K562 (cell line): ENCODE measurements around the gene PPP1R15B. TPM values are rescaled to one million over a fixed set of nuclear protein-coding genes. Genes with fewer than 3 reads are reported as not detected.

Experiments used
- ATAC-seq: fragments of 200-7000 bp; cut with Tn5 transposase; 3 replicates; pipeline ENCODE4 v1.9.1; 2020; ENCODE audit warnings: moderate library complexity
- BruUV-seq: library from RNA; stranded (reverse); fragments of 400-500 nt; replicated peaks from 2 replicates; lab custom pipeline; 2021; lab: Mats Ljungman, UMichigan
- CTCF ChIA-PET: fragments of 300-600 bp; formaldehyde crosslinking; extraction: SDS; loops from one replicate; lab custom pipeline; 2021; ENCODE audit warnings: low intra/inter-chr PET ratio; lab: Yijun Ruan, JAX
- POLR2A ChIA-PET: fragments of 300-600, 350-650 bp; sonication (Branson Sonifier 250); formaldehyde crosslinking; extraction: SDS; loops from one replicate; lab custom pipeline; 2021; ENCODE audit warnings: antibody characterized with exemption, inconsistent platforms; lab: Yijun Ruan, JAX
- DNase-seq, 4 experiments: peaks; one replicate each; pipeline versions ENCODE4 v3.0.0 to v3.0.0-alpha.2; 2011 to 2018; ENCODE audit warnings: low spot score in 3 of 4, mixed read lengths in 3 of 4; ENCODE audit errors: extremely low read depth in 1 of 4
- FAIRE-seq: peaks from 2 replicates; lab custom pipeline; 2011; peaks lifted over from hg19 to GRCh38; lab: Jason Lieb, UNC
- H2AFZ ChIP-seq: 2 replicates; pipeline ENCODE4 v1.6.0; 2011; ENCODE audit warnings: low read depth, low read length, control low read depth, inconsistent platforms
- H3K27ac ChIP-seq: fragments of 200-600 bp; 3 replicates; pipeline ENCODE4 v1.8.0; 2011; ENCODE audit warnings: low read depth, mild to moderate bottlenecking, control low read depth, inconsistent platforms, low read length, moderate library complexity, mixed read lengths; ENCODE audit errors: extremely low read depth
- H3K27me3 ChIP-seq, 2 experiments: fragments of 300-600 bp in 1 of 2; 2 replicates in 1 of 2; 3 replicates in 1 of 2; pipeline versions ENCODE4 v1.6.0 to v1.8.0; 2011; ENCODE audit warnings: inconsistent platforms in 2 of 2, low read length in 2 of 2, mild to moderate bottlenecking in 1 of 2, mixed read lengths in 1 of 2, moderate library complexity in 1 of 2; ENCODE audit not compliant: control insufficient read depth in 2 of 2, insufficient read depth in 2 of 2
- H3K36me3 ChIP-seq: fragments of 300-600 bp; 3 replicates; pipeline ENCODE4 v1.8.0; 2011; ENCODE audit warnings: mild to moderate bottlenecking, low read length, inconsistent platforms; ENCODE audit not compliant: control insufficient read depth, insufficient read depth
- H3K4me1 ChIP-seq, 2 experiments: fragments of 200-600 bp in 1 of 2; replicated peaks in 1 of 2; 2 replicates in 1 of 2; 3 replicates in 1 of 2; pipeline versions ENCODE4 v1.5.1 to v1.8.0; 2011; ENCODE audit warnings: inconsistent platforms in 2 of 2, low read length in 2 of 2, mild to moderate bottlenecking in 1 of 2, mixed read lengths in 1 of 2, moderate library complexity in 1 of 2; ENCODE audit not compliant: control insufficient read depth in 2 of 2, insufficient read depth in 2 of 2
- H3K4me2 ChIP-seq: 2 replicates; pipeline ENCODE4 v1.6.1; 2011; ENCODE audit warnings: low read length, control low read depth, inconsistent platforms, mixed read lengths; ENCODE audit not compliant: insufficient read depth
- H3K4me3 ChIP-seq: fragments of 200-600 bp; sonication (generic), shearing (Covaris generic); 2 replicates; pipeline ENCODE4 v1.5.1; 2016; ENCODE audit warnings: control low read depth, inconsistent platforms
- H3K79me2 ChIP-seq: fragments of 200-600 bp; 3 replicates; pipeline ENCODE4 v1.8.0; 2011; ENCODE audit warnings: low read length, inconsistent platforms; ENCODE audit not compliant: control insufficient read depth, insufficient read depth
- H3K9ac ChIP-seq, 2 experiments: 2 replicates each; pipeline versions ENCODE4 v1.6.0 to v1.6.1; 2011; ENCODE audit warnings: low read depth in 2 of 2, low read length in 2 of 2, control low read depth in 1 of 2, inconsistent platforms in 1 of 2, mild to moderate bottlenecking in 1 of 2, mixed read lengths in 1 of 2; ENCODE audit not compliant: insufficient read depth in 1 of 2
- H3K9me1 ChIP-seq: one replicate; pipeline ENCODE4 v1.6.0; 2011; ENCODE audit warnings: inconsistent platforms, mild to moderate bottlenecking, low read length, moderate library complexity; ENCODE audit not compliant: control insufficient read depth, insufficient read depth
- H3K9me3 ChIP-seq: replicated peaks from 2 replicates; pipeline ENCODE4 v1.5.1; 2011; ENCODE audit warnings: low read depth, low read length, inconsistent platforms; ENCODE audit not compliant: control insufficient read depth, insufficient read depth
- H4K20me1 ChIP-seq: replicated peaks from 2 replicates; pipeline ENCODE4 v1.6.1; 2011; ENCODE audit warnings: low read length, inconsistent platforms, mixed read lengths; ENCODE audit not compliant: control insufficient read depth, insufficient read depth
- CEBPB ChIP-seq: fragments of 450-650 bp; IDR thresholded peaks from 2 replicates; pipeline ENCODE4 v1.6.1; 2016; ENCODE audit warnings: missing genetic modification characterization, missing compliant biosample characterization
- CEBPG ChIP-seq, 3 experiments: fragments of 200-800 bp in 1 of 3; sonication (Bioruptor generic) in 1 of 3; sonication (generic) in 1 of 3; formaldehyde crosslinking in 1 of 3; IDR thresholded peaks in 2 of 3; conservative IDR thresholded peaks in 1 of 3; 2 replicates each; pipeline versions ENCODE4 v1.6.1 to v1.8.0; 2016 to 2022; ENCODE audit warnings: missing compliant biosample characterization in 2 of 3, missing genetic modification characterization in 2 of 3, mild to moderate bottlenecking in 1 of 3, missing genetic modification reagents in 1 of 3
- MIER1 ChIP-seq: fragments of 450-650 bp; IDR thresholded peaks from 2 replicates; pipeline ENCODE4 v1.6.1; 2016; ENCODE audit warnings: antibody characterized with exemption, mild to moderate bottlenecking, low read depth
- POLR2B ChIP-seq: fragments of 450-650 bp; IDR thresholded peaks from 2 replicates; pipeline ENCODE4 v1.6.1; 2018; ENCODE audit warnings: low read depth; ENCODE audit not compliant: partially characterized antibody
- ZNF143 ChIP-seq: sonication (generic); formaldehyde crosslinking; IDR thresholded peaks from 2 replicates; pipeline ENCODE4 v1.9.0; 2022; ENCODE audit warnings: mild to moderate bottlenecking, missing genetic modification reagents
- ZNF232 ChIP-seq: sonication (generic); formaldehyde crosslinking; IDR thresholded peaks from 2 replicates; pipeline ENCODE4 v1.8.0; 2022; ENCODE audit warnings: mild to moderate bottlenecking, missing genetic modification reagents
- ZNF780A ChIP-seq: fragments of 250-450 bp; sonication (Bioruptor Pico); IDR thresholded peaks from 2 replicates; pipeline ENCODE4 v1.5.0; 2021; ENCODE audit warnings: mild to moderate bottlenecking
- WGBS: fragments of 100-300 bp; shearing (Covaris generic); methylation state at CpG from one replicate; pipeline ENCODE4 v1.1.6; 2016; ENCODE audit warnings: low coverage, mixed read lengths; ENCODE audit not compliant: insufficient coverage; ENCODE audit errors: missing lambda C conversion rate; 5-methylcytosine and 5-hydroxymethylcytosine counted together
- in situ Hi-C: fragments of 300-500 bp; cut with MboI; formaldehyde crosslinking; loops from 4 replicates; pipeline ENCODE4 v1.15.0; 2018; ENCODE audit warnings: inconsistent platforms, mixed read lengths
- intact Hi-C: fragments of 100-400 bp; cut with micrococcal nuclease; formaldehyde crosslinking; loops from 2 replicates; pipeline ENCODE4 v1.14.2; 2022
- polyA plus RNA-seq, 8 experiments: library from polyadenylated mRNA; depleted of rRNA in 4 of 8; stranded (reverse) in 5 of 8; unstranded in 3 of 8; fragments of >200 nt; fragmentation: Nextera tagmentation in 2 of 8; fragmentation: Illumina TruSeq in 1 of 8; extraction: Ambion mirVana in 2 of 8; extraction: Trizol in 1 of 8; gene quantifications; 2 replicates each; pipeline versions ENCODE4 v1.2.1 to v1.2.3, GENCODE V29; 2011 to 2014; ENCODE audit warnings: inconsistent platforms in 1 of 8, missing spikeins in 1 of 8
- total RNA-seq, 7 experiments: library from RNA; depleted of rRNA in 6 of 7; stranded (reverse); fragments of >200 nt in 6 of 7; fragmentation: Illumina TruSeq in 2 of 7; extraction: Trizol in 2 of 7; gene quantifications; 2 replicates each; pipeline versions ENCODE4 v1.2.1 to v1.2.3, GENCODE V29; 2011 to 2021; ENCODE audit warnings: low replicate concordance in 1 of 7
- TF ChIP-seq, protein P1 (sequence below), 2 experiments: fragments of 450-650 bp in 1 of 2; sonication (generic) in 1 of 2; formaldehyde crosslinking in 1 of 2; IDR thresholded peaks; 2 replicates each; pipeline versions ENCODE4 v1.7.1 to v1.9.0; 2016 to 2022; ENCODE audit warnings: inconsistent platforms in 1 of 2, mild to moderate bottlenecking in 1 of 2, missing genetic modification reagents in 1 of 2
- TF ChIP-seq, protein P2 (sequence below): fragments of 450-650 bp; IDR thresholded peaks from 2 replicates; pipeline ENCODE4 v1.7.0; 2016; ENCODE audit warnings: borderline replicate concordance

The PPP1R15B gene
- total and polyA plus RNA-seq, 9 of the 15 experiments (the other 6 are each of a cell fraction or from before 2014, with no cell fraction given), result 17.0 to 48.1 (median 30.8) TPM

GRCh38 chr1:204426971-204427701 is 15.5 kb upstream of the PPP1R15B start:
- ATAC-seq, result no peak
- TF ChIP-seq ZNF780A (CRISPR knock-in tag), result no peak
- TF ChIP-seq, protein P1, sequence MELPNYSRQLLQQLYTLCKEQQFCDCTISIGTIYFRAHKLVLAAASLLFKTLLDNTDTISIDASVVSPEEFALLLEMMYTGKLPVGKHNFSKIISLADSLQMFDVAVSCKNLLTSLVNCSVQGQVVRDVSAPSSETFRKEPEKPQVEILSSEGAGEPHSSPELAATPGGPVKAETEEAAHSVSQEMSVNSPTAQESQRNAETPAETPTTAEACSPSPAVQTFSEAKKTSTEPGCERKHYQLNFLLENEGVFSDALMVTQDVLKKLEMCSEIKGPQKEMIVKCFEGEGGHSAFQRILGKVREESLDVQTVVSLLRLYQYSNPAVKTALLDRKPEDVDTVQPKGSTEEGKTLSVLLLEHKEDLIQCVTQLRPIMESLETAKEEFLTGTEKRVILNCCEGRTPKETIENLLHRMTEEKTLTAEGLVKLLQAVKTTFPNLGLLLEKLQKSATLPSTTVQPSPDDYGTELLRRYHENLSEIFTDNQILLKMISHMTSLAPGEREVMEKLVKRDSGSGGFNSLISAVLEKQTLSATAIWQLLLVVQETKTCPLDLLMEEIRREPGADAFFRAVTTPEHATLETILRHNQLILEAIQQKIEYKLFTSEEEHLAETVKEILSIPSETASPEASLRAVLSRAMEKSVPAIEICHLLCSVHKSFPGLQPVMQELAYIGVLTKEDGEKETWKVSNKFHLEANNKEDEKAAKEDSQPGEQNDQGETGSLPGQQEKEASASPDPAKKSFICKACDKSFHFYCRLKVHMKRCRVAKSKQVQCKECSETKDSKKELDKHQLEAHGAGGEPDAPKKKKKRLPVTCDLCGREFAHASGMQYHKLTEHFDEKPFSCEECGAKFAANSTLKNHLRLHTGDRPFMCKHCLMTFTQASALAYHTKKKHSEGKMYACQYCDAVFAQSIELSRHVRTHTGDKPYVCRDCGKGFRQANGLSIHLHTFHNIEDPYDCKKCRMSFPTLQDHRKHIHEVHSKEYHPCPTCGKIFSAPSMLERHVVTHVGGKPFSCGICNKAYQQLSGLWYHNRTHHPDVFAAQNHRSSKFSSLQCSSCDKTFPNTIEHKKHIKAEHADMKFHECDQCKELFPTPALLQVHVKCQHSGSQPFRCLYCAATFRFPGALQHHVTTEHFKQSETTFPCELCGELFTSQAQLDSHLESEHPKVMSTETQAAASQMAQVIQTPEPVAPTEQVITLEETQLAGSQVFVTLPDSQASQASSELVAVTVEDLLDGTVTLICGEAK (IDR thresholded peaks at IDR 0.05), result no peak
- TF ChIP-seq, protein P1 (CRISPR knock-in tag; IDR thresholded peaks at IDR 0.05), result no peak
- no peak for TF ChIP-seq MIER1
- no peak for TF ChIP-seq POLR2B
- TF ChIP-seq CEBPG (CRISPR knock-in tag; IDR thresholded peaks at IDR 0.05), result no peak
- 0 out of 4 replicates have a peak, but pooled peaks of 1 of the 2 experiments have one; percentile 6 for TF ChIP-seq CEBPG (tag; conservative IDR thresholded peaks at IDR 0.05 in 1 of 2, IDR thresholded peaks at IDR 0.05 in 1 of 2)
- TF ChIP-seq, protein P2, sequence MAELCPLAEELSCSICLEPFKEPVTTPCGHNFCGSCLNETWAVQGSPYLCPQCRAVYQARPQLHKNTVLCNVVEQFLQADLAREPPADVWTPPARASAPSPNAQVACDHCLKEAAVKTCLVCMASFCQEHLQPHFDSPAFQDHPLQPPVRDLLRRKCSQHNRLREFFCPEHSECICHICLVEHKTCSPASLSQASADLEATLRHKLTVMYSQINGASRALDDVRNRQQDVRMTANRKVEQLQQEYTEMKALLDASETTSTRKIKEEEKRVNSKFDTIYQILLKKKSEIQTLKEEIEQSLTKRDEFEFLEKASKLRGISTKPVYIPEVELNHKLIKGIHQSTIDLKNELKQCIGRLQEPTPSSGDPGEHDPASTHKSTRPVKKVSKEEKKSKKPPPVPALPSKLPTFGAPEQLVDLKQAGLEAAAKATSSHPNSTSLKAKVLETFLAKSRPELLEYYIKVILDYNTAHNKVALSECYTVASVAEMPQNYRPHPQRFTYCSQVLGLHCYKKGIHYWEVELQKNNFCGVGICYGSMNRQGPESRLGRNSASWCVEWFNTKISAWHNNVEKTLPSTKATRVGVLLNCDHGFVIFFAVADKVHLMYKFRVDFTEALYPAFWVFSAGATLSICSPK, result no peak
- TF ChIP-seq CEBPB (tag), result 0 out of 2 replicates have a peak, but pooled peaks have one; percentile 24
- TF ChIP-seq ZNF143 (CRISPR knock-in tag), result no peak
- no peak for TF ChIP-seq ZNF232 (CRISPR knock-in tag)
- BruUV-seq, result no TSS peak

More at GRCh38 chr1:204426971-204427701, 15.5 kb upstream of the PPP1R15B start:
- DNase-seq (no peak), FAIRE-seq (no peak)
- H3K9ac ChIP-seq, result no peak overlapping the region
- no peak overlapping the region for H3K27ac ChIP-seq
- ChIA-PET CTCF (interaction anchor here (0.7 to 1.0 kb wide), 2 partner anchors 103 to 380 kb away, joined by 3 to 4 read pairs; no protein-coding TSS in a partner anchor), POLR2A (interaction anchor here (0.6 to 2.6 kb wide), 4 partner anchors 14 to 89 kb away, joined by 3 to 6 read pairs (median 4); partner anchors contain the start of gene MDM4)
- H3K27me3 ChIP-seq, result peaks cover 2 to 29% of the 10 kb centered on the region in 2 experiments; a peak in 2 of 5 replicates
- peaks cover 7% of the 10 kb centered on the region; the same call in 1 of the 2 replicates for H4K20me1 ChIP-seq
- no peaks in the 10 kb centered on the region for H3K79me2 ChIP-seq
- no peak overlapping the region for H3K4me2 ChIP-seq
- in situ Hi-C loops (no loop called here), intact Hi-C loops (no loop called here)
- 28% methylated on average over 9 of the region's 9 CpGs for WGBS
- no peak overlapping the region for H3K4me3 ChIP-seq
- no peaks in the 10 kb centered on the region for H3K9me3 ChIP-seq
- no peak overlapping the region for H2AFZ ChIP-seq
- peaks cover 5 to 8% of the 10 kb centered on the region in 2 experiments; a peak in 4 of 5 replicates for H3K4me1 ChIP-seq
- no peaks in the 10 kb centered on the region for H3K9me1 ChIP-seq
- no peaks in the 10 kb centered on the region for H3K36me3 ChIP-seq
